ENCODE data around the gene AK6. TPM values are rescaled to one million over a fixed set of nuclear protein-coding genes. Genes with fewer than 3 reads are reported as not detected.
A peak's percentile ranks its signal among the peaks of the same experiment; 100 is the strongest.

The AK6 gene
- 86.3 TPM for polyA plus RNA-seq (2013, experiment 1 of 2)
- polyA plus RNA-seq (2013, experiment 2 of 2): 88.1 TPM

DNA sequence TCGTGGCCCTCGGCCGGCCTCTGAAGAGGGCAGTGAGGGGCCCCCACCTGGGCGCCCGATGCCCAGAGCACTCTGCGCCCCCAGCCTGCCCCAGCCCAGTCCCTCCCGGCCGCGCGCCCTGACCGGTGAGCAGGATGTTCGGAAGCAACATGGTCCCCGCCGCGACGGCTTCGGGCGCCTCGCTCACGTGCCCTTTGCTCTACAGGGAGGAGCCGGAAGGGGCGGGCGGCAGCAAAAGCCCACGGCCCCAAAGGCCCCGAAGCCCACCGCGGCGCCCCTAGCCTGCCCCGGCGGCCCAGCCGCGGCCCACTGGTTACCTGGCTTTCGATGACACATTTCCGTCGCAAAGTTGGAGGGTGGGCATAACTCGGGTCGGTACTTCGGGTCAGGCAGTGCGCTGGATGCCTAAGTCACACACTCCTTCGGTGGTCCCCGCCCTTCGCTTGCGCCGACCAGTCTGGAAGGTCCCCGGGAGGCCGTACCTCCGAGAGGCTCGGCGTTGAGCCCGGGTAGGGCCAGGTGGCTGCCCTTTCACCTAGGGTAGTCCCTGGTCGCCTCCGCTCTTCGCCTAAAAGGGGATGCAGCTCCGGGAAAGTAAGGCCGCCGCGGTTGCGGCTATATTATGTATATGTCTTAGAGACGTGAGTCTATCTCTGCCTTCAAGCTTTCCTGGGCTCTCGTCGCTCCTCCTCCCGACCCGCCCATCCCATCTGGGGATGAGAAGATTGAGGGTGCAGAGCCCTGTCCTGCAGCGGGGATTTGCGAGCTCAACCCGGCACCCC lies at the start of gene AK6, which contains the start of the genes RAD17 and TAF9:
AK6 (minus strand) TSS at position 181 of the 782 bp plus-strand sequence; CDS start at position 151, 30 bp downstream.
RAD17 (plus strand) TSS at position 479 of the 782 bp plus-strand sequence. CDS start 2,391 bp downstream, outside the sequence.
TAF9 (minus strand) TSS at position 181 of the 782 bp plus-strand sequence. CDS start 3,783 bp downstream, outside the sequence.
- Histone ChIP-seq H3K56ac (ENCODE audit: low read length) (peak within 1 kb of the TSS; percentile 74), H3K4me1 (ENCODE audit: control insufficient read depth, low read depth, low read length) (no peaks in the 10 kb centered on the region), H3K9ac (ENCODE audit: low read length) (peak within 1 kb of the TSS; percentile 84), H3K79me2 (ENCODE audit: control insufficient read depth, insufficient read depth, low read length) (peaks cover 40% of the 10 kb centered on the region), H4K5ac (ENCODE audit: low read length) (no peak within 1 kb of the TSS), H2AK5ac (ENCODE audit: low read length) (no peak within 1 kb of the TSS), H3K23ac (ENCODE audit: low read length) (no peak within 1 kb of the TSS), H3K27ac (ENCODE audit: low read depth, low read length) (peak within 1 kb of the TSS; percentile 95), H2BK15ac (replicated peaks; ENCODE audit: low read depth) (no peak within 1 kb of the TSS), H3K27me3 (ENCODE audit: insufficient read depth, low read length, poor library complexity) (no peaks in the 10 kb centered on the region), H3K36me3 (ENCODE audit: control insufficient read depth, insufficient read depth, low read length) (peaks cover 5% of the 10 kb centered on the region), H4K8ac (ENCODE audit: low read depth, low read length) (peak within 1 kb of the TSS; percentile 93), H3K4me2 (ENCODE audit: low read length) (peak within 1 kb of the TSS; percentile 82), H2BK120ac (ENCODE audit: low read depth, low read length) (peak within 1 kb of the TSS; percentile 16), H3K18ac (ENCODE audit: low read length) (peak within 1 kb of the TSS; percentile 95), H3K79me1 (ENCODE audit: low read length) (peaks cover 9% of the 10 kb centered on the region), H3K4me3 (ENCODE audit: low read length) (peak within 1 kb of the TSS; percentile 94), H3K4ac (ENCODE audit: low read depth, low read length) (peak within 1 kb of the TSS; percentile 86), H2BK5ac (ENCODE audit: low read length) (no peak within 1 kb of the TSS)
- DNase-seq: peak; percentile 97
- no CpG with 5 or more reads among the region's 66 CpGs for WGBS (ENCODE audit: extremely low coverage, insufficient coverage, low lambda C conversion rate)

- Histone ChIP-seq H2AK5ac (ENCODE audit: low read length) (no peak overlapping the region), H3K4me2 (ENCODE audit: low read length) (no peak overlapping the region), H2BK15ac (replicated peaks; ENCODE audit: low read depth) (no peak overlapping the region), H3K36me3 (ENCODE audit: control insufficient read depth, insufficient read depth, low read length) (peaks cover 4% of the 10 kb centered on the region), H4K8ac (ENCODE audit: low read depth, low read length) (no peak overlapping the region), H3K4ac (ENCODE audit: low read depth, low read length) (no peak overlapping the region), H3K79me2 (ENCODE audit: control insufficient read depth, insufficient read depth, low read length) (peaks cover 3% of the 10 kb centered on the region), H2BK5ac (ENCODE audit: low read length) (no peak overlapping the region), H3K23ac (ENCODE audit: low read length) (no peak overlapping the region), H3K79me1 (ENCODE audit: low read length) (peaks cover 1% of the 10 kb centered on the region), H3K27ac (ENCODE audit: low read depth, low read length) (no peak overlapping the region), H2BK120ac (ENCODE audit: low read depth, low read length) (no peak overlapping the region), H3K4me3 (ENCODE audit: low read length) (no peak overlapping the region), H3K9ac (ENCODE audit: low read length) (no peak overlapping the region), H3K4me1 (ENCODE audit: control insufficient read depth, low read depth, low read length) (peaks cover 2% of the 10 kb centered on the region), H3K18ac (ENCODE audit: low read length) (no peak overlapping the region), H3K27me3 (ENCODE audit: insufficient read depth, low read length, poor library complexity) (no peaks in the 10 kb centered on the region), H4K5ac (ENCODE audit: low read length) (no peak overlapping the region), H3K56ac (ENCODE audit: low read length) (no peak overlapping the region)
- WGBS (ENCODE audit: extremely low coverage, insufficient coverage, low lambda C conversion rate): no CpG with 5 or more reads among the region's 3 CpGs
- DNase-seq: no peak
Observed at GRCh38 chr5:69418554-69418953, 49.2 kb upstream of the AK6 start.

- H3K56ac ChIP-seq (ENCODE audit: low read length): peak overlapping the region; percentile 47
- H3K18ac ChIP-seq (ENCODE audit: low read length): no peak overlapping the region
- no peak overlapping the region for H3K27ac ChIP-seq (ENCODE audit: low read depth, low read length)
- H3K23ac ChIP-seq (ENCODE audit: low read length): peak overlapping the region; percentile 81
- H3K79me1 ChIP-seq (ENCODE audit: low read length): peaks cover 1% of the 10 kb centered on the region
- no peak for DNase-seq
- no peak overlapping the region for H2AK5ac ChIP-seq (ENCODE audit: low read length)
- peaks cover 3% of the 10 kb centered on the region for H3K79me2 ChIP-seq (ENCODE audit: control insufficient read depth, insufficient read depth, low read length)
- no peak overlapping the region for H3K9ac ChIP-seq (ENCODE audit: low read length)
- no peak overlapping the region for H4K5ac ChIP-seq (ENCODE audit: low read length)
- no peak overlapping the region for H2BK5ac ChIP-seq (ENCODE audit: low read length)
- H2BK15ac ChIP-seq (replicated peaks; ENCODE audit: low read depth): no peak overlapping the region
- H3K4me3 ChIP-seq (ENCODE audit: low read length): no peak overlapping the region
- peaks cover 2% of the 10 kb centered on the region for H3K4me1 ChIP-seq (ENCODE audit: control insufficient read depth, low read depth, low read length)
- H3K27me3 ChIP-seq (ENCODE audit: insufficient read depth, low read length, poor library complexity): no peaks in the 10 kb centered on the region
- H3K4me2 ChIP-seq (ENCODE audit: low read length): no peak overlapping the region
- H3K36me3 ChIP-seq (ENCODE audit: control insufficient read depth, insufficient read depth, low read length): peaks cover 4% of the 10 kb centered on the region
- no peak overlapping the region for H3K4ac ChIP-seq (ENCODE audit: low read depth, low read length)
- no peak overlapping the region for H4K8ac ChIP-seq (ENCODE audit: low read depth, low read length)
- H2BK120ac ChIP-seq (ENCODE audit: low read depth, low read length): no peak overlapping the region
Observed at GRCh38 chr5:69416699-69417098, 47.4 kb upstream of the AK6 start.

DNA sequence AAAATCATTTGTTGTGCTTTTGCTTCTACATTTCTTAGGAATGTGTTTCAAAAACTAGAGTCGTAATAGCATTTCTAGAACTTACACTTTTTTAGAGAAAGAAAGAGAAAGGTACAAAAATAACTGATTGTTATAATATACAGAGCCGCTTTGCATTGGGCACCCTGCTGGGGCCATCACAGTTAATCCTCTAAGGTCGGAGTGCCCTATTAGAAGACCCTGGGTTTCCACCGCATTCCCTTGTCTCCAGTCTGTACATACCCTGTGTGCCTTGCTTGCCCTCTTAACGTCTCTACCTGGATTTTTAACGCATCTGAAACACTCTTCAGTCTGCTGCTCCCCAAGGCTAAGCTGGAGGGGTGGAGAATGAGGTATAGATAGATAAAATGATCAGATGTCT lies 46.9 kb upstream of the AK6 start:
- WGBS (ENCODE audit: extremely low coverage, insufficient coverage, low lambda C conversion rate): no CpG with 5 or more reads among the region's 6 CpGs
- no peak overlapping the region for H3K56ac ChIP-seq (ENCODE audit: low read length)

GRCh38 chr5:69415584-69415958 lies 46.3 kb upstream of the AK6 start:
- Histone ChIP-seq H2AK5ac (ENCODE audit: low read length) (no peak overlapping the region), H3K4me1 (ENCODE audit: control insufficient read depth, low read depth, low read length) (peaks cover 2% of the 10 kb centered on the region), H4K5ac (ENCODE audit: low read length) (no peak overlapping the region), H3K79me1 (ENCODE audit: low read length) (peaks cover 1% of the 10 kb centered on the region), H3K56ac (ENCODE audit: low read length) (peak overlapping the region; percentile 90), H2BK120ac (ENCODE audit: low read depth, low read length) (no peak overlapping the region), H3K18ac (ENCODE audit: low read length) (peak overlapping the region; percentile 17), H3K9ac (ENCODE audit: low read length) (peak overlapping the region; percentile 89), H3K4me2 (ENCODE audit: low read length) (peak overlapping the region; percentile 79), H4K8ac (ENCODE audit: low read depth, low read length) (no peak overlapping the region), H3K23ac (ENCODE audit: low read length) (peak overlapping the region; percentile 70), H3K27ac (ENCODE audit: low read depth, low read length) (peak overlapping the region; percentile 71), H2BK5ac (ENCODE audit: low read length) (peak overlapping the region; percentile 19), H3K4me3 (ENCODE audit: low read length) (peak overlapping the region; percentile 89), H3K4ac (ENCODE audit: low read depth, low read length) (peak overlapping the region; percentile 74), H3K36me3 (ENCODE audit: control insufficient read depth, insufficient read depth, low read length) (peaks cover 6% of the 10 kb centered on the region), H3K27me3 (ENCODE audit: insufficient read depth, low read length, poor library complexity) (no peaks in the 10 kb centered on the region), H2BK15ac (replicated peaks; ENCODE audit: low read depth) (no peak overlapping the region), H3K79me2 (ENCODE audit: control insufficient read depth, insufficient read depth, low read length) (peaks cover 3% of the 10 kb centered on the region)
- WGBS (ENCODE audit: extremely low coverage, insufficient coverage, low lambda C conversion rate): no CpG with 5 or more reads among the region's 18 CpGs
- DNase-seq: peak; percentile 53

More for the DNA sequence above, 46.9 kb upstream of the AK6 start:
- Histone ChIP-seq H3K79me2 (ENCODE audit: control insufficient read depth, insufficient read depth, low read length) (peaks cover 3% of the 10 kb centered on the region), H2BK120ac (ENCODE audit: low read depth, low read length) (no peak overlapping the region), H3K4ac (ENCODE audit: low read depth, low read length) (no peak overlapping the region), H3K4me1 (ENCODE audit: control insufficient read depth, low read depth, low read length) (peaks cover 2% of the 10 kb centered on the region), H4K5ac (ENCODE audit: low read length) (no peak overlapping the region), H3K36me3 (ENCODE audit: control insufficient read depth, insufficient read depth, low read length) (peaks cover 6% of the 10 kb centered on the region), H3K23ac (ENCODE audit: low read length) (no peak overlapping the region), H2BK5ac (ENCODE audit: low read length) (no peak overlapping the region), H3K79me1 (ENCODE audit: low read length) (peaks cover 1% of the 10 kb centered on the region), H3K4me3 (ENCODE audit: low read length) (no peak overlapping the region), H2BK15ac (replicated peaks; ENCODE audit: low read depth) (no peak overlapping the region), H4K8ac (ENCODE audit: low read depth, low read length) (no peak overlapping the region), H3K18ac (ENCODE audit: low read length) (no peak overlapping the region), H3K27me3 (ENCODE audit: insufficient read depth, low read length, poor library complexity) (no peaks in the 10 kb centered on the region), H2AK5ac (ENCODE audit: low read length) (no peak overlapping the region), H3K9ac (ENCODE audit: low read length) (peak overlapping the region; percentile 23), H3K4me2 (ENCODE audit: low read length) (peak overlapping the region; percentile 13), H3K27ac (ENCODE audit: low read depth, low read length) (no peak overlapping the region)
- peak; percentile 44 for DNase-seq

Data from mesendoderm (in vitro differentiated cells).